Measurements from ENCODE around the gene EPB41L4B.

The EPB41L4B gene

DNA sequence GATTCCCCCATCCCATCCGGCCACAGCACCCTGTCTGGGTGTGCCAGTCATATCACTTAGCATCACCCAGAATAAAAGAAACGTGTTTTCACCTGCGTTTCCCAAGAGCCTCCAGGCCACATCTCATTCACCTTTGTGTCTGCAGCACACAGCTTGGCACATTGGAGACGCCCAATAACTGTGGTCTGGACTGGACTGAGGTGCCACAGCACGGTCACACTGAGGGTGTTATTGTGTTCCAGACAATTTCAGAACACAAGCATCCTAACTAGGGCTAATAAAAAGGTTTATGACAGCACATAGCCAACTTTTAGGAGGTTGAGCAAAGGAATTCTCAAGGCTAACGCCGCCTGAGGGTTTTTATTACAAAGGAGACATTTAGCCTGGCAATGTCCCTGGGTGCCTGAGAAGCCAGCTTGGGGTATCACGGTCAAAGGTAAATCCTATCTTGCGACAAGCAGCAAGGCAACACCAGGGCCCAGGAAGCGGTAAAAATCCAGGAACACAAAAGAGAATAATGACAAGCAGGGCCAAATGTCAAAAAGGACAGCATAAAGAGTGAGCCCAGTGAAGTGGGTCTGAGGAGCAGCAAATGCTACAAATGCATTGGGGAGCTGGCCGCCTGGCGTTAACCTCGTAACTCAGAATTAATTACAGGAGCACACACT lies 3.4 kb downstream of the EPB41L4B start:
- Histone ChIP-seq H3K9ac (ENCODE audit: low read depth, low read length, poor library complexity, severe bottlenecking) (no peak overlapping the region), H3K4me3 (ENCODE audit: low read length, poor library complexity, severe bottlenecking) (no peak overlapping the region)

DNA sequence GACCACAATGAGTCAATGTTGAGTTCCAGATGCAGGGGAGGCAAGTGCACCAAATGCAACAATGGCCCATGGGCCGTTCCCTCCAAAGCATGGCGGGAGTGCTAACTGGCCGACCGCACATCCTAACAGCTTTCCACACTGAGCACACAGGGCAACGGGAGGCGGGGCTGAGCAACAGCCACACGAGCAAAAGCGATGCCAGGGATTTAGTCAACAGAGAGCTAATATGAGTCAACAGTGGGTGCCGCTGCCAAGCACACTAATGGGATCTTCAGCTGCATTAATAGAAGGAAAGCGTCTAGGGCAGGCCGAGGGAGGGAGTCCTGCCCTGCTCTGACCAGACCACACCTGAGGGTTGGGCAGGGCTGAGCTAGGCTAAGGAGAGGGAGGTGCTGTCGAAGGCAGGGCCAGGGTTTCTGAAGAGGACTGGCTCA lies 4.6 kb downstream of the EPB41L4B start:
- no peaks in the 10 kb centered on the region for H3K4me1 ChIP-seq (ENCODE audit: insufficient read depth, low read length, poor library complexity, severe bottlenecking)

More for the DNA sequence above, 3.4 kb downstream of the EPB41L4B start:
- Histone ChIP-seq H3K4me2 (ENCODE audit: low read depth, low read length, poor library complexity, severe bottlenecking) (no peak overlapping the region), H4K20me1 (ENCODE audit: insufficient read depth, low read length, poor library complexity, severe bottlenecking) (no peaks in the 10 kb centered on the region), H3K9me3 (ENCODE audit: insufficient read depth, low read depth, low read length) (no peaks in the 10 kb centered on the region), H2AFZ (ENCODE audit: low read length) (no peak overlapping the region), H3K79me2 (ENCODE audit: insufficient read depth, low read length) (no peaks in the 10 kb centered on the region), H3K9me2 (replicated peaks; ENCODE audit: low read depth, low read length) (no peaks in the 10 kb centered on the region), H3K36me3 (ENCODE audit: insufficient read depth, low read length) (no peaks in the 10 kb centered on the region), H3F3A (ENCODE audit: low read depth) (no peaks in the 10 kb centered on the region), H3K4me1 (ENCODE audit: insufficient read depth, low read length, poor library complexity, severe bottlenecking) (no peaks in the 10 kb centered on the region), H3K27me3 (ENCODE audit: insufficient read depth, low read length, poor library complexity, severe bottlenecking) (no peaks in the 10 kb centered on the region)
- TF ChIP-seq EZH2phosphoT487 (IDR thresholded peaks at IDR 0.05; ENCODE audit: borderline replicate concordance) (no peak), CTCF (conservative IDR thresholded peaks at IDR 0.05; ENCODE audit: low read length) (no peak)

DNA sequence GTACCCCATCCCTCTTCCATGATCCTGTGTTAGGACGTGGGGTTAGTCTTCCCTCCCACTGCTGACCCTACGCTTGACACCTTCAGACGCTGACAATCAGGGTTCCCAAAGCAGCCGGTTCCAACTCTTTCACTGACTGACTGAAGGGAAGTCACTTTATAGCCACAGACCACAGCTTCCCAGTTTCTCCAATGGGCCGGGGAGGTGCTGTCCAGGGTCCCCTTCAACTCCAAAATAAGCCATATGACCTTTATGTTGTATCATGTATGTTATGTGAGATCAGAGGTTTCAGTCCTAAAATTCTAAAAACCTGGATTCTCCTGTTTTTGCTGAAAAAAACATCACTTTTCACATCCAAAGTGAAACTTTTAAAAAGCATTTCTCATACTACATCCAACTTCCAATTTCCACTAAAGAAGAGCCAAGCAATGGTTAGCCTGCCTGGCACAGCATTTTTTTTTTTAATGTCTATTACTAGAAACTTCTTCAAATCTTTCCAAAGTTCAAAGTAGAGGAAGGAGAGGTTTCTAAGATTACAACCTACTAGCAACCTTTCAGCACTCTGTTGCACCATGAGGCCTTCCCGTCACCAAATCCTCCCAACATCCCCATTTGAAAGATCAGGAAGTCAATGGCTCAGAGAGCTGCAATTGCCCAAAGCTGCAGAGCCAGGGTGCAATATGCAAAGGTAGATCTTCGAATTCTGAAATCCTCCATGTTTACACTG lies 5.2 kb downstream of the EPB41L4B start:
- H3K79me2 ChIP-seq (ENCODE audit: insufficient read depth, low read length) = no peaks in the 10 kb centered on the region
- H3F3A ChIP-seq (ENCODE audit: low read depth) = no peaks in the 10 kb centered on the region
- no peak overlapping the region for H2AFZ ChIP-seq (ENCODE audit: low read length)
- no peaks in the 10 kb centered on the region for H3K27me3 ChIP-seq (ENCODE audit: insufficient read depth, low read length, poor library complexity, severe bottlenecking)
- no peak for TF ChIP-seq EZH2phosphoT487 (IDR thresholded peaks at IDR 0.05; ENCODE audit: borderline replicate concordance)
- TF ChIP-seq CTCF (conservative IDR thresholded peaks at IDR 0.05; ENCODE audit: low read length) = no peak
- H3K36me3 ChIP-seq (ENCODE audit: insufficient read depth, low read length) = no peaks in the 10 kb centered on the region
- H4K20me1 ChIP-seq (ENCODE audit: insufficient read depth, low read length, poor library complexity, severe bottlenecking) = no peaks in the 10 kb centered on the region
- no peak overlapping the region for H3K4me2 ChIP-seq (ENCODE audit: low read depth, low read length, poor library complexity, severe bottlenecking)
- H3K9ac ChIP-seq (ENCODE audit: low read depth, low read length, poor library complexity, severe bottlenecking) = no peak overlapping the region
- no peak overlapping the region for H3K4me3 ChIP-seq (ENCODE audit: low read length, poor library complexity, severe bottlenecking)
- H3K9me2 ChIP-seq (replicated peaks; ENCODE audit: low read depth, low read length) = no peaks in the 10 kb centered on the region
- no peaks in the 10 kb centered on the region for H3K4me1 ChIP-seq (ENCODE audit: insufficient read depth, low read length, poor library complexity, severe bottlenecking)
- H3K9me3 ChIP-seq (ENCODE audit: insufficient read depth, low read depth, low read length) = no peaks in the 10 kb centered on the region

More for the DNA sequence above, 4.6 kb downstream of the EPB41L4B start:
- Histone ChIP-seq H3K4me2 (ENCODE audit: low read depth, low read length, poor library complexity, severe bottlenecking) (no peak overlapping the region), H3K79me2 (ENCODE audit: insufficient read depth, low read length) (no peaks in the 10 kb centered on the region), H2AFZ (ENCODE audit: low read length) (no peak overlapping the region), H3K27me3 (ENCODE audit: insufficient read depth, low read length, poor library complexity, severe bottlenecking) (no peaks in the 10 kb centered on the region), H3K4me3 (ENCODE audit: low read length, poor library complexity, severe bottlenecking) (no peak overlapping the region), H4K20me1 (ENCODE audit: insufficient read depth, low read length, poor library complexity, severe bottlenecking) (no peaks in the 10 kb centered on the region), H3K9ac (ENCODE audit: low read depth, low read length, poor library complexity, severe bottlenecking) (no peak overlapping the region), H3K36me3 (ENCODE audit: insufficient read depth, low read length) (no peaks in the 10 kb centered on the region), H3K9me2 (replicated peaks; ENCODE audit: low read depth, low read length) (no peaks in the 10 kb centered on the region), H3F3A (ENCODE audit: low read depth) (no peaks in the 10 kb centered on the region), H3K9me3 (ENCODE audit: insufficient read depth, low read depth, low read length) (no peaks in the 10 kb centered on the region)
- TF ChIP-seq CTCF (conservative IDR thresholded peaks at IDR 0.05; ENCODE audit: low read length) (no peak), EZH2phosphoT487 (IDR thresholded peaks at IDR 0.05; ENCODE audit: borderline replicate concordance) (no peak)
